ENCODE results near the gene LAMA4. TPM values are rescaled to one million over a fixed set of nuclear protein-coding genes. Genes with fewer than 3 reads are reported as not detected.

Gene LAMA4
- total RNA-seq, 4 donors from 2014 or later: 261 to 336 (median 303) TPM

DNA sequence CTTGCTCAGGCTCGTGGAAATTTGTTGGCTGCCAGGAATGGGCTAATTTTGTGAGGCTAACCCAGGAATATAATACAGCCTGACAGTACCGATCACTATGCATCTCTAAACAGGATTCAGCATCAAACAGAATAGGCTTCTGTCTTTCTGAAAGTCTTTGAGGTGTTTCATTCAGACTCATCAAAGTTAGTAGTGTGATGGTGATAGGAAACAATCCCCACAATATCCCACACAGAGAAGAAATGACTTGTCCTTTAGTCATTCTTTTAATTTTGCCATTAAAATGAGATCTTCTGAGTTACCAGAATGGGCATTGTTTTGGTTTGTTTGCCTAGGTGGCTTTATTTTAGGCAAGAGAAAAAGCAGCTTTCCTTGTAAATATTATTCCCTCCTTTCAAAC is 112.7 kb downstream of the LAMA4 start:
- peak overlapping the region in 3 of 4 donors; percentile 10 to 16 (median 12) for H3K27ac ChIP-seq (replicated peaks in 1 of 4)
- peaks cover 6 to 19% (median 13%) of the 10 kb centered on the region in 4 donors for H3K4me1 ChIP-seq
- no peak for DNase-seq (ENCODE audit: extremely low spot score)
- TF ChIP-seq POLR2A (IDR thresholded peaks at IDR 0.05; ENCODE audit: low read depth) (no peak), EP300 (IDR thresholded peaks at IDR 0.05) (no peak), POLR2AphosphoS5 (IDR thresholded peaks at IDR 0.05) (no peak)
- TF ChIP-seq, protein P1, sequence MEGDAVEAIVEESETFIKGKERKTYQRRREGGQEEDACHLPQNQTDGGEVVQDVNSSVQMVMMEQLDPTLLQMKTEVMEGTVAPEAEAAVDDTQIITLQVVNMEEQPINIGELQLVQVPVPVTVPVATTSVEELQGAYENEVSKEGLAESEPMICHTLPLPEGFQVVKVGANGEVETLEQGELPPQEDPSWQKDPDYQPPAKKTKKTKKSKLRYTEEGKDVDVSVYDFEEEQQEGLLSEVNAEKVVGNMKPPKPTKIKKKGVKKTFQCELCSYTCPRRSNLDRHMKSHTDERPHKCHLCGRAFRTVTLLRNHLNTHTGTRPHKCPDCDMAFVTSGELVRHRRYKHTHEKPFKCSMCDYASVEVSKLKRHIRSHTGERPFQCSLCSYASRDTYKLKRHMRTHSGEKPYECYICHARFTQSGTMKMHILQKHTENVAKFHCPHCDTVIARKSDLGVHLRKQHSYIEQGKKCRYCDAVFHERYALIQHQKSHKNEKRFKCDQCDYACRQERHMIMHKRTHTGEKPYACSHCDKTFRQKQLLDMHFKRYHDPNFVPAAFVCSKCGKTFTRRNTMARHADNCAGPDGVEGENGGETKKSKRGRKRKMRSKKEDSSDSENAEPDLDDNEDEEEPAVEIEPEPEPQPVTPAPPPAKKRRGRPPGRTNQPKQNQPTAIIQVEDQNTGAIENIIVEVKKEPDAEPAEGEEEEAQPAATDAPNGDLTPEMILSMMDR (IDR thresholded peaks at IDR 0.05): no peak
- WGBS: 70% methylated on average over 2 of the region's 2 CpGs
- intact Hi-C loops (cut with DNase I): no loop called here
- no peak overlapping the region for H3K4me3 ChIP-seq
- H3K36me3 ChIP-seq: peaks cover 83 to 99% (median 91%) of the 10 kb centered on the region in 4 donors
- H3K9me3 ChIP-seq: no peaks in the 10 kb centered on the region
- no peaks in the 10 kb centered on the region for H3K27me3 ChIP-seq

- H3K27ac ChIP-seq (replicated peaks in 1 of 4): no peak overlapping the region
- intact Hi-C loops (cut with DNase I): no loop called here
Observed at GRCh38 chr6:112139052-112139451, 115.3 kb downstream of the LAMA4 start.

GRCh38 chr6:112130878-112131277 is 123.5 kb downstream of the LAMA4 start:
- DNase-seq (ENCODE audit: extremely low spot score): no peak
- Histone ChIP-seq H3K9me3 (no peaks in the 10 kb centered on the region), H3K4me3 (no peak overlapping the region), H3K36me3 (peaks cover 81 to 100% (median 94%) of the 10 kb centered on the region in 4 donors), H3K27me3 (no peaks in the 10 kb centered on the region), H3K27ac (replicated peaks in 1 of 4) (peak overlapping the region in 2 of 4 donors; percentile 15 to 58), H3K4me1 (peaks cover 0 to 5% (median 0%) of the 10 kb centered on the region in 4 donors)
- TF ChIP-seq POLR2AphosphoS5 (IDR thresholded peaks at IDR 0.05) (no peak), POLR2A (IDR thresholded peaks at IDR 0.05; ENCODE audit: low read depth) (no peak), EP300 (IDR thresholded peaks at IDR 0.05) (no peak)
- TF ChIP-seq, protein P1 (IDR thresholded peaks at IDR 0.05): no peak
- WGBS: 78% methylated on average over 3 of the region's 3 CpGs
- intact Hi-C loops (cut with DNase I): no loop called here

More at GRCh38 chr6:112139052-112139451, 115.3 kb downstream of the LAMA4 start:
- Histone ChIP-seq H3K9me3 (no peaks in the 10 kb centered on the region), H3K4me1 (peaks cover 0 to 6% (median 0%) of the 10 kb centered on the region in 4 donors), H3K27me3 (no peaks in the 10 kb centered on the region), H3K36me3 (peaks cover 86 to 99% (median 94%) of the 10 kb centered on the region in 4 donors), H3K4me3 (no peak overlapping the region)
- WGBS: 65% methylated on average over 8 of the region's 8 CpGs
- DNase-seq (ENCODE audit: extremely low spot score): no peak
- no peak for TF ChIP-seq EP300 (IDR thresholded peaks at IDR 0.05)
- TF ChIP-seq POLR2A (IDR thresholded peaks at IDR 0.05; ENCODE audit: low read depth): no peak
- TF ChIP-seq POLR2AphosphoS5 (IDR thresholded peaks at IDR 0.05): no peak
- TF ChIP-seq, protein P1 (IDR thresholded peaks at IDR 0.05): no peak

DNA sequence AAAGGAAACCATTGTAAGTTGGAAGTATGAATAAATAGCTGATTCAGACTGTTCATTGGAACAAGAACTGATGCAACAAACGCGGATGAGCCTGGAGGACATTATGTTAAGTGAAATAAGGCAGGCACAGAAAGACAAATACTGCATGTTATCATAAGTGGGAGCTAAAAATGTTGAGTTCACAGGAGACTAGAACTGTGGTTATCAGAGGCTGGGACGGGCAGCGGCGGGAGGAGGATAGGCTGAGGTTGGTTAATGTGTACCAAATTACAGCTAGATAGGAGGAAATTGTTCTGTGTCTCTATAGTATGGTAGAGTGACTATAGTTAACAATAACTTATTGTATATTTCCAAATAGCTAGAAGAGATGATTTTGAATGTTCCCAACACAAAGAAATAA is 126.2 kb downstream of the LAMA4 start:
- H3K27ac ChIP-seq (replicated peaks in 1 of 4): no peak overlapping the region

More for the DNA sequence above, 126.2 kb downstream of the LAMA4 start:
- H3K36me3 ChIP-seq: peaks cover 76 to 100% (median 91%) of the 10 kb centered on the region in 4 donors
- TF ChIP-seq, protein P1 (IDR thresholded peaks at IDR 0.05): no peak
- TF ChIP-seq POLR2AphosphoS5 (IDR thresholded peaks at IDR 0.05) (no peak), POLR2A (IDR thresholded peaks at IDR 0.05; ENCODE audit: low read depth) (no peak), EP300 (IDR thresholded peaks at IDR 0.05) (no peak)
- H3K4me1 ChIP-seq: peaks cover 0 to 5% (median 0%) of the 10 kb centered on the region in 4 donors
- no peaks in the 10 kb centered on the region for H3K27me3 ChIP-seq
- no peak overlapping the region for H3K4me3 ChIP-seq
- 83% methylated on average over 5 of the region's 5 CpGs for WGBS
- DNase-seq (ENCODE audit: extremely low spot score): no peak
- H3K9me3 ChIP-seq: no peaks in the 10 kb centered on the region
- intact Hi-C loops (cut with DNase I): no loop called here
